GM21576 (cell line): ENCODE measurements around the gene PITRM1.

Experiments used
- ATAC-seq: cut with Tn5 transposase; IDR thresholded peaks from one replicate; pipeline ENCODE4 v1.9.1; 2021; ENCODE audit warnings: mild to moderate bottlenecking, moderate library complexity; ENCODE audit not compliant: unreplicated experiment

PITRM1 gene

DNA sequence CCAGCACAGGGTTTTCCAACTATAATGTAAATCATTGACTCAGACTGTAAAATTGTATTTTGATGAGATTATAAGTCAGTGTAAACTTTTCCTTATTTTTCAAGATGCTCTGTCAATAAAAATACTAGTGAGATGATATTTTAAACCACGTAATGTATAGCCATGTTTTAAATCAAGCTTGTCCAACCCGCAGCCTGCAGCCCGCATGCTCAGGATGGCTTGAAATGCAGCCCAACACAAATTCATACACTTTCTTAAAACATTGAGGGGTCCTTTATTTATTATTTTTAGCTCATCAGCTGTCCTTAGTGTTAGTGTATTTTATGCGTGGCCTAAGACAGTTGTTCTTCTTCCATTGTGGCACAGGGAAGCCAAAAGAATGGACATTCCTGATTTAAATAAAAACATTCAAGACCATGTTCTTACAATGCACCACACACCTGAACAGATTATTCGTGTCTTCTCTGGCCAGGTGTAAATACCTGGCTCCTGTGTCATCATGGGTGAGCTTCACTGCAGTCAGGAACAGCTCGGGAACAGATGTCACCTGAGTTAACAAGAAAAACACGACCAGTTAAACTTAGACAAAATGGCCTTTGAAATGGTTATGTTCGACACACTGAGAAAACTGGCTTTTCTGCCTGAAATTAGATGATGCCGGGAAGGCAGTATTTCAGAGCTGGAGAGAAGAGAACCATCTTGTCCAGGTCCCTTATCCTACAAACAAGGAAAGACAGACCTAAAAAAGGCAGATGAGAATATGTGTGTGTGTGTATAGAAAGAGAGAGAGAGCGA is 5.9 kb downstream of the PITRM1 start:
- ATAC-seq: no peak

DNA sequence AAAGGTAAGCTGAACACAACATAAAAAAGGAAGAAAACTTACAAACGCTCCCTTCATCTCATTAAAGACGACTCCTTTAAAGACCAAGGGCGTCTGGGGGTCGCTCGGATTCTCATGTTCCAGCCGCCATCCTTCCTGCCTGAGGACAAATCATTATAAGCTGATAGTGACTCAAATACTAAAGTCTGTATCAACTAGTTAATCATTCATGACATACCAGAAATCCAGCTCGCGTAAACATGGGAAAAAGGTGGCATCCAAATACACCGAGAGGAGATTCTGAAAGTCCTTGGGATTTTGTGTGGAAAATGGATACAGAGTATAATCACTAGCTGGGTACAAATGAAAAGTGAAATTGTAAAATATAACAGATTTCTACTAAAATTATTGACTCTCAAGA is 7.4 kb downstream of the PITRM1 start:
- ATAC-seq: no peak

DNA sequence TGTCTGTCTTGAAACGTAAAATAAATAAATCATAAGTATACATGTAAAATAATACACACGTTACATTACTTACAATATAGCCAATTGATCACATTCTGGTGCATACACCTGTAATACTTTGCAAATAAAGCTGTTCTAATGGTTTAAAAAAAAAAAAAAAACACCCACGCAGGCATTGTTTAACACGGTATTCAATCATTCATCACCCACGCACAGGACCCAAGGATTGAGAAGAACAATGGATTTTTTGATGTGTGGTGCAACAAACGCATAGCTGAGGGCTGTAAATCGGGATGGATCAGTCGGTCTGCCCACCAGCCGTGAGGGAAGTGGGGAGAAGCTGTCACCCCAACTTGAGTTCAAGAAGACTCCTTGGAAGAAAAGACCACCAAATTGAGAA is 8.7 kb downstream of the PITRM1 start:
- no peak for ATAC-seq

DNA sequence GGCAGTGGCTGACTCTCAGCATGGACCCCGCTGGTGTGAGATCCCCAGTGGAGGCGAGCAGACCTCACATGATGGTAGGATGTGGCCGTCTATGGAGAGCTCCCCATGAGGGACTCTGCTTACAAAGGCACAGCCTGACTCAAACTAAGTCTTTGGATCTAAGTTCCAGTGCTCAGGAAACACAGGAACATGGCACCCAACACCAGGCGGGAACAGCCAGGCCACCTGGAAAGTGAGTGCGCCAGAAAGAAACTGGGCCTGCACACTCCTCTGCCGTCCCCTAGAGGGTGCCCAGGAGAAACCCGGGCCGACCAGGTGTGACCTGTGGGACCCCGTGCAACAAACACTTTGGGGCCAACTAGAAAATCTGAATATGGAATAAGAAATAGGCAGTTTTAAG is 10.0 kb downstream of the PITRM1 start:
- ATAC-seq: no peak

DNA sequence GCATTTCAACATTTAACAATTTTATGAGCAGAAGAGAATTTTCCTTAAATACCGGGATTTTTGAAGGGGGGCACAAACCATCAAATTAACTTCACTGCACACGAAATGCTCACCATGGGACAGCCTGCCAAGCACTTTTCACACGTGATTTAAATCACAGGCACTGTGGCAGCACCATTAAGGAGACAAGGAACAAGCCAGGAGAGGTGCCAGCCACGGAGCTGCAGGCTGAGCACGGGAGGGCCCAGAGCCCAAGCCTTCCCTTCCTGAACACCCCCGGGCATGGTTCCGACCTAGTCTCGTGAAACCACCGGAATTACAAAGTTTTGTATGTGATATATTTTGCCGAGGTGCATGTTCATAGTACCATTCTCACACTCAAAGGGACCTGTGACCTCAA is 13.4 kb downstream of the PITRM1 start:
- no peak for ATAC-seq

DNA sequence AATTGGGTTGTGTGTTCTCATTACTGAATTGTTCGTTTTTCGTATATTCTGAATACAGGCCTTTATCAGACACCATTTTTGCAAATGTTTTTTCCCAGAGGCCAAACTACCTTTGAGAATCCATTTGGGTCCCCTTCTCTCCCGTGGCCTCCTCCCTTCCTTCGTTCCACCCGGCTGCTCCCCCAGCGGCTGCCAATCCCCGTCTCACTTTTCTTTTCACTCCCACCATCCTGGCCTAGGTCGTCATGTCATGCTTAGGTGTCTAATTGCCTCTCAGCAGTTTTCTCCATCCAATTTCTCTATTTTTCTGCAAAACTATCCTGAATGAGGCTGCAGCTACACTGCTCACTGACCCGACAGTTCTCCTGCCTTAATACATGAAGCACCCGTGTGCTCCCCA is 17.9 kb downstream of the PITRM1 start:
- no peak for ATAC-seq

DNA sequence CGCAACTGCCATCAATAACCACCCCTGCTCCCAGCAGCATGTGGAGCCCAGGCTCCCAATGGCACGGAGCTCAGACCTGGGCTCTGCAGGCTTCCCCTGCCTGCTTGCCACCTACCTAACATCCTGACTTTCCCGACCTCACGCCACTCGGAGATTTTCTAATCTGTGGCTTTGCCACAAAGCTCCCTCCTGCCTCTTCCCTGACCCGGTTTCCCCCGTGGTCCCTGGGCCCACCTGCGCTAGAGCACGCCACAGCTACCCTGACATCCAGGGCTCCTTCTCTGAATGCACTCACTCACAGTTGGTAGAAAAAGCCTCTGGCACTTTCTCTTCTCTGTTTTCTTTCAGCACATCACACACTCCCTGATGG is 20.0 kb downstream of the PITRM1 start:
- no peak for ATAC-seq

DNA sequence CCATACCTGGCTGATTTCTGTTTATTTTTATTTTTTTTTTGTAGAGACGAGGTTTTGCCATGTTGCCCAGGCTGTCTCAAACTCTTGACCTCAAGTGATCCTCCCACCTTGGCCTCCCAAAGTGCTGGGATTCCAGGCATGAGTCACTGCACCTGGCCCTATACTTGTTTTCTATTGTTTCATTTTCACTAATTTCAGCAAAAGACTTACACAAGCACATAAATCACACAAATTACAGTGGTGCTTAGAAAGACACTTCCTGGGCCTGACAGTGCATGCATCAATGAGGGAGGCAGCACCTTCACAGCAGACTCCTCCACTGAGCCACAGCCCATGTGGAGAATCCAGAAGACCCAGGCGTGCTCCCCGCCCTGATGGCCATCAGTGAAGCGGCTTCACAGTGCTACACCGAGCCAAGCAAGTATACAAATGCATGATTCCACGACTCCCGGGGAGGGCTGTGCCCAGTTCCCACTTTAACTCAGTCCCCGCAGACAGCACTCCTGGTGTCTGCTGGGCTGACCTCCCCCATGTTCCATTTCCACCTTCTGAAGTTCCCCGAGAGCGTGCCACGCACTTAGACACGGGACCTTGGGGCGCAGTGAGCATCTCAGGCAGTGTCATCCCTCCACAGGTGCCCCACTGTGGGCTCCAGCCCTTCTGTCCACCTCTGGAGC is 20.6 kb downstream of the PITRM1 start:
- no peak for ATAC-seq

DNA sequence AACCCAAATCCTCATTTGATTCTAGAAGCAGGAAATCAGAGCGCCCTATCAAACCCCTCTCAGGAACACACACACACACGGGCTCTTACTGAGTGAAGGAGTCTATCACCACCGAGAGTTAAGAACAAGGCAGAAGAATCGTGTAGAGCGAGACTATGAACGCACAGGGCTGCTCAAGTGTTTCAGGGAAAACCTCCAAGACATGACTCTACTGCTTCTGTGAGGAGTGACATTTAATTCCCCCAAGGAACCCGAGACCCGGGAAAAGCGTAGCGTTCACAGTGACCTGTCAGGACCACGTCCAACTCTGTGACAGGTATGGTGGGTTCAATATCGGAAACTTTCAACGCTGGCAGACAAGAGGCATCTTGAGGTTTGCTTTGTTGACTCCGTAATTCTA is 21.6 kb downstream of the PITRM1 start:
- ATAC-seq: no peak

DNA sequence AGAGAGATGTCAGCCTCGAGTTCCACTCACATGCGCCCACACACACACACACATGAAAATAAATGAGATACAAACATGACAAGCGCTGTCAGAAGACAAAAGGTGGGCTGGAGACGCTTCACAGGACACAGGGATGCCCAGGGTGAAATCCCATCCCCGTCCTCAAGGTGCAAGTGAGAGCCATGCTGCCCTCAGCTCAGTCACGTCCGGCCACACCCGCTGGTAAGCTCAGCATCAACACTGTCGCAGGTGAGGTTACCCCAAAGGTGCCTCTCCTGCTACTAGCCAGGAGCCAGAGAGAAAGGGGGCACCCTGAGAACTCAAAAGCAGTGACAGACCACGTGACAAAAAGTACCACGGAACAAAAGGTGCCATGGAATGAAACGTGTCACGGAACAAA is 22.2 kb downstream of the PITRM1 start:
- no peak for ATAC-seq

DNA sequence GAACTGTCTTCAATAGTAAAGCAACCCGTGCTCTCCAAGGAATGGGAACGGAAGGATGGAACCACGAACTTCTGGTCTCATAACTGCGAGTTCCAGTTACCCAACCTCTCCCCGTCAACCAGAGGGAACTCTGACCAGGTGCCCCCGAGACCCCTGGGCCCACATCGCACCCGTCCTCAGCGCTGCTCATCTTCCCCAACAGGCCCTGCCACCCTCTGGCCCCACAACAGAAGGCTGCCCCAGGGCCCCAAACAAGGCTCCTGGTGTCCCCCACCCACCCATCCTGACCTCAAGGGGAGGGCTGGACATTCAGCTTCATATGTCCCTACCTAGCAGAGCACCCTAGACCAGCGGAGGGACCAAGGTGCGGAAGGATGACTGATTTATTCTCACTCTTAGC is 22.7 kb downstream of the PITRM1 start:
- no peak for ATAC-seq

DNA sequence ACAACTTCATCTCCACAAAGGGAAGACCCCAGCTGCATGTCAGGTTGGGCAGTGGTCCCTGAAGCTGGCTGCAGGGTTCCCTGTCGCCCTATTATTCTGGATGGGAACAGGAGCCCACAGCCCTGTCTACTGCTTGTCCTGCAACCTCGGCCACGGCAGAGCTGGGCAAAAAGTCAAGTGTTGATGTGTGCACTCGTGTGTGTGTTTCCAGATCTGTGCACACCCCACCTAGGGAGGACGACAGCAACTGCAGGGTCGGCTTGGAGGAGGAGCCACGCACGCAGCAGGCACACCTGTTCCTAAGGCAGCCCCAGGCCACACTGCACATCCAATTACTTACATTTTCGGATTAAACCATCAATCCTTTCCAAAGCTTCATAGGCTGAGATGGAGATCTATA is 23.6 kb downstream of the PITRM1 start:
- ATAC-seq: no peak

DNA sequence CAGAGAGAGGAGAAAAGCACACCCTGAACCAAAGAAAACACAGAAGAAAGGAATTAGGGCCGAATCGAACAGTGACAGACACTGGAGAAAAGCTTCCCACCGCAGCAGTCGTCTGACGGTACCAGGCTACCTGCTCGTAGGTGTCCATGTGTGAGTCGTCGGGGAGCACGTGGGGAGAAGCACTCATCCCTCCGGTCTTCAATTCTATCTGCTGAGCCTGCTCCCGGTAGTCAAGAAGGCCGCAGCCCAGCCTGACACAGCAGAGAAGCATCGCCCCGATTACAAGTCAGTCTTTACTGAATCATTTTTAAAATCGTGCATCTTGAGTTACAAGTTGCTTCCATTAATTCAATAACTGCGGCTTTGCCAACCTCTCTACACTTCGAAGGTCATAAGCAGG is 24.5 kb downstream of the PITRM1 start:
- ATAC-seq: no peak

DNA sequence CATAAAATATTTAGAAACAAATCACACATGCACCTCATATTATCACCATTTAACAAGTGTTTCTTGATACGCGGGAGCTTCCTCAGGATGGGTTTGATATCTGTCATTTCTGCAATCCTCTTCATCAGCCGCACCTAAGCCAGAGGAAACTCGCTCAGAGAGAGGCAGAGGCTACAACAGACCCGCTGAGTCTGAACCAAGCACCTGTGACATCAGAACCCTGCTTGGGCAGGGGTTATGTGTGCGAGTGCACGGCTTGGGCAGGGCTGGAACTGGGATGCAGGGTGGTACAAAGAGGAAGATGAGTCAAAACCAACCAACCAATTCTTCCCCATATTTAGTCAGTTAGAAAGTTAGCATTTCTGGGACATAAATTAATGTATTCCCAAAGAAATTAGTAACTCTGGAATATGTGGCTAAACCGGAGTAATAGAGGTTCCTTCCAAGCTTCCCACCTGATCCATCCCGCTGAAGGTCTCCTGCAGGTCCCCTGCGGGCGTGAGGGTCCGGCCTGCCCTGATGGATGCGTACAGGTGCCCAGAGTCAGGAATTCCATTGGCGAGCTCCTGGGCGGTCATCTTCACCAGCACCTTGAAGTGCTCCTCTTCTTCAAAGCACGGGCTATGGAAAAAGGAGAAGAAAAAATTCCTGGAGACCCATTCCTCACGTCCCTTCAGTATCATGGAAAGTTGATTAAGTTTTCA is 25.3 kb downstream of the PITRM1 start:
- no peak for ATAC-seq

DNA sequence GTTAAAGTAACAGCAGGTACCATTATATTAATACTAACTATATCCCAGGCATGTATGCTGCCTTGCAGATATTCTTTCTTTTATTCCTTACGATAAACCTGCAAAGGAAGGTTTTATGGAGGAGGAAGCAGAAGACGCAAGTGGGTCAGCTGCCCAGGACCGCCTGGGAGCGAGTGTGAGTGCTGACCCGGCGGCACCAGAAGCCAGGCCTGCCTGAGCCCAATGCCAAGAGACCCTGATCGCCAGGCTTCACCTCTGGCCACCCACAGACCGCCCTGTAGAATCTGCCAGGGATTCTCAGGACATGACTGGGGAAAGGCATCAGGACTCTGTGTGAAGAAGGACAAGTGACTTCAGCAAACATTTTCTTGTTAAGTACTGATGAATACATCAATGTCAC is 26.3 kb downstream of the PITRM1 start:
- ATAC-seq: no peak

DNA sequence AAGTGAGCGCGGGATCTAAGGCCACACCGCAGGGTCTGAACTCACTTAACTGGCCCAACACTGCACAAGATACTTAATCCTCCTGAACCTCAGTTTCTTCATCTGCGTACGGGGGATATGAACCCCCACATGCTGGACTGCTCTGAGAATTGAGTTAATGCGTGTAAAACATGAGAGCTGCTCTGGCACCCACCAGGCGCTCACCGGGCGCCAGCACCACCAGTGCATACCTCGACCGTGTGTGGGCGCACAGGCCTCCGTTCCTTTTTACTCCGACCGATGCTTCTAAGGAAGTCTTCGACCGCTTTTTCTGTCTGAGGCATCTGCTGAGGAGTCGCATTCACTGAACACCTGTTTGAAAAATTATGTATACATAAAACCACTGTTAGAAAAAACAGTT is 27.2 kb downstream of the PITRM1 start:
- ATAC-seq: no peak

DNA sequence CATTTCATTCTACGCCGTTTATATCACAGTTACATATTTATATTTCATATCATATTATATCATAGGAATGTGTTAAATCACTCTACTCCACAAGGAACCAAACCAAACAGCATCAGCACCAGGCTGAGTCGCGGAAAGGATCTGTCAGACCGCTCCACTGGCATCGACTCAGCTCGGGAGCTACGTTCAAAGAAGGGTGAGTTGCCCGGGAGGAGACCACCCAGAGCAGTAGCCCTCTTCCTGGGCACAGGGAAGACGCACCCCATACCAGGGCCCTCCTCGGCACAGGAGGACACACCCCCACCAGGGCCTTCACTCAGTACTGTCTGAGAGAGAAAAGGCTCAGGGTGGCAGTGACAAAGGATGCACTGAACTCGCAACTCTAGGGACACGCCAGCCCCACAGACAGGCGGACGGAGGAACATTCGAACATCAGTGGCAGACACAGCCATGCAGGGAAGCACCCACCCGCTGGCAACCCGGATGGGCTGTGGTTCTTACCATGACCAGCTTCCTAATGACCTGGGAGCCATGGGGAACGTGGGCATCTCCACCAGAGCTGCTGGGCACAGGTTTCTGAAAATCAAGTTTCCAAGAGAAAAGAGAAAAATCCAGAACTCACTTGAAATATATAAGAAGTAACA is 28.7 kb downstream of the PITRM1 start:
- no peak for ATAC-seq

DNA sequence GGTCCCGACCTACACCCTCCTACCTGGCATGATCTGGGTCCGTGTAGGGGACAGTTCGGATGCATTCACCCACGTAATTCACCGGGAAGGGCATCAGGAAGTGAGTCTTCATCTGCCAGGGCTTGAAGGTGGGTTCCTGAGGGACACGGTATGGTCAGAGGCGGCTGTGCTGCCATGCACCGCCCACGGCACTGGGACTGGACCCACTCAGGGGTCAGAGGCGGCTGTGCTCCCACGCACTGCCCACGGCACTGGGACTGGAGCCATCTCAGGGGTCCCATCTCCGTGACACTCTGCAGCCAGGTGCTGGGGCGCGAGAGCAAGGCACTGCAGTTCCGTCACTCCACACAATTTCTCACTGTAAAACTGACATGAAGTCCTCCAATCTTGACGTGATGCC is 29.2 kb downstream of the PITRM1 start:
- ATAC-seq: no peak

DNA sequence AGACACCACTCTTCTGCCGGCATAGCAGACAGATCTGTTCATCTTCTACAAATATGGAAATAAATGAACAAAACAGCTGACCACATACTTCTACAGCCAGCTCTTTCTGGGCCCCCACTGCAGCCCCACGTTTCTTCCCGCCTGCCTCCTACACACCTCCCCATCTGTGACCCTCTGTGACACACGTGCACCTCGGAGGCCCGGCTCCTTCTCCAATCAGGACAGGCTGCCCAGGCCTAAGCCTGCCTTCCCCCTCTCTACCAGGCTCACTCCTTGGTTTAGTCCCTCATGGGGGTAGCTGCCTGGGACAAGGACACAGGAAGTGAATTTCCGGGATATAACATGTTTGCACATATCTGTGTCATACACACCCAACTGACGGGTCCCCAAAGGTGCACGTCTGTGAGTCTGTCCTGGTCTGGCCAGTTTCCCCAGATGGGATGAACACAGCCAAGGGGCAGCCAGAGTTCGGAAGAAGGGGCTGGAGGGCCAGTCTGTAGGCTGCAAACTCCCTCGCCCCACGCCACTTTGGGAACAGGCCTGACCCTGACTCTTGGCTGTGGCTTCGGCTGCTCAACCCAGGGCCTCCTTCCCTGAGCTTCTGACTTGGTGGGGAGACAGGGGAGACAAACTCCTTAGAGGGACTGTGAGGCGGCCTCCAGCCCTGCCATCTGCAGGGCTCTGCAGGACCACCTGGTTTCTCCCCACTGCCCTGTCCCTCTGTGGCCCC is 30.3 kb downstream of the PITRM1 start:
- ATAC-seq: no peak

DNA sequence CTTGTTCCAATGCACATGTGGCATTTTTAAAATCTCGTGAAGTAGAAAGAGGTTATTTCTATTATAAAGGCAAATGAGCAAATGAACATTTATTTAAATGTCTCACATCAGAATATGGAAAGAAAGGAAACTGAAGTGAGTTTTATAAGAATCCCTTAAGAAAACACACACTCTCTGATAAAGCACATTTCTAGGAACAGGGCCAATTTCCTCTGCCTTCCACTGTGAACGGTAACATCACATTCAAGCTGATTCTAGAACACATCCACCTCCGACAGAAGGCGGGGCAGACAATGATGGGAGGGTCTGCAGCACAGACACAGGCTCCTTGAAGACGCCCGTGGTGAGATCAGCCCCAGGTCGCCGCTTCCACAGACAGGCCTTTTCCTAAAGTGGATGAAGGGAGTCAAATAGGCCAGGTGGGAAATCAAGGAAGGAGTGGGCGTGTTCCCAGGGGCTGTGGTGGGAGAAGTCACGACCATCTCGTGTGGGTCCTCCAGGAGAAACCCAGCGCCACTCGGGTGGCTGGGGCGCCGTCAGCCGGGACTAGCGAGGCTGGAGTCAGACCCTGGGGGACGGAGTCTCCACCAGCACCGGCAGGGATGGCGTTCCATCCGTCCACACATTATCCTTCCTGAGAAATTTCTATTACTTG is 31.1 kb downstream of the PITRM1 start:
- ATAC-seq: no peak

DNA sequence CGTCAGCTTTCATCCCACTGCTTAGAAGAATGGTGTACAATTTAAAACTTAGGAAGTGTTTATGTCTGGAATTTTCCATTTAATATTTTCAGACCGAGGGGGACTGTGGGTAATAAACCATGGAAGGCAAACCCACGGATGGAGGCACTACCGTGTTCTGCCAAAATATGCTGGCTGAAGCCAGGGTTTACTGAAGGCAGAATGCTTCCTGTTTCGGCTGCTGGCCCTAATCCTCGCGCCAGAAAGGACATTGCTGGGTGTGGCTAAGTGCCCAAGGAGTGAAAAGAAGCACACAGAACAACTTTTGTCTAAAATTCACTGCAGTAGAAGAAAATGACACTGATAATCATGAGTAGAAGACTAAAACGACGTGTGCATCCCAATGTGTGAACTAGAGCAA is 32.3 kb downstream of the PITRM1 start:
- no peak for ATAC-seq
